GM18511 (cell line): Measurements from ENCODE around the gene SEPTIN8.
A peak's percentile ranks its signal among the peaks of the same experiment; 100 is the strongest.

Experiments used
- ATAC-seq: cut with Tn5 transposase; IDR thresholded peaks from one replicate; pipeline ENCODE4 v1.9.1; 2021; ENCODE audit warnings: mild to moderate bottlenecking, moderate library complexity; ENCODE audit not compliant: unreplicated experiment

The SEPTIN8 gene

GRCh38 chr5:132751971-132752580 lies 25.0 kb downstream of the SEPTIN8 start:
- ATAC-seq, result no peak

DNA sequence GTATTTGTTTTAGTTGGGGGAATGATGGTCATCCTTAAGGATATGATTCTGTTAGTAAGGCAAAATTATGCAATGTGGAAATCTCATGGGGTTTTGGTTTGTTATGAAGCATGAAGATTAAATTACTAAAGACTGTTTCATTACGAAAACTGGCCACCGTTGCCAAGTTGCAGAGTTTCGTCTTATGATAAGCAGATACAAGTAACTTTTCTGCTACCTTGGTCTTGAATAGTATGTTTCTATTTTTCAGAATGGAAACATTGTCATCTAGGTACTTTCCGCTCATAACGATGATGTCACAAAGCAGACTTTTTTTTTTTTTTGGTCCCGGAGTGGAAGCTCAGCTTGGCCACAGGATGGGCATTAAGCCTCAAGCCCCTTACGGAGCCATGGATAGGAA lies 25.6 kb downstream of the SEPTIN8 start:
- peak; percentile 45 for ATAC-seq

GRCh38 chr5:132750471-132751230 lies 26.4 kb downstream of the SEPTIN8 start:
- peak; percentile 50 for ATAC-seq

GRCh38 chr5:132749506-132749905 lies 27.5 kb downstream of the SEPTIN8 start:
- ATAC-seq, result no peak

DNA sequence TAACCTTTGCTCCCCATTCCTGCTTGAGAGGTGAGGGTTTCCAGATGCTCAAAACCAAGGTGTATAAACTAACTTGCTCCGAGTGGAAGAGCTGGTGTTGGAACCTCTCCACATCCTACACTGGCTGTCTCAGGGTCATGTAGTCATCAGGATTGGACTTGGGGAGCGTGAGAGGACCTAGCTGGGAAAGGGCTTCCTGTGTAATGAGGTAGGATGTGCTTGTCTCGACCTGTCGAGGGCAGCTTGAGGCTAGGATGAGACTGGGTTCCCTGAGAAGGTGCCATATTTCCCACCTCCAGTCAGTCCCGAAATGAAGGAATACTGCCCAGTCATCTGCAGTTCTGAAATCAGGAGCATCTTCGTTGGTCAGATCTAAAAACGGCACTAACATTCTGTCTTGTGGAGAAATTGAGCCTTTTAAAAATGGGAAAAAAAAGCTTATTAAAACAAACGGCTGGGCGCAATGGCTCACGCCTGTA lies 28.5 kb downstream of the SEPTIN8 start:
- ATAC-seq, result no peak

DNA sequence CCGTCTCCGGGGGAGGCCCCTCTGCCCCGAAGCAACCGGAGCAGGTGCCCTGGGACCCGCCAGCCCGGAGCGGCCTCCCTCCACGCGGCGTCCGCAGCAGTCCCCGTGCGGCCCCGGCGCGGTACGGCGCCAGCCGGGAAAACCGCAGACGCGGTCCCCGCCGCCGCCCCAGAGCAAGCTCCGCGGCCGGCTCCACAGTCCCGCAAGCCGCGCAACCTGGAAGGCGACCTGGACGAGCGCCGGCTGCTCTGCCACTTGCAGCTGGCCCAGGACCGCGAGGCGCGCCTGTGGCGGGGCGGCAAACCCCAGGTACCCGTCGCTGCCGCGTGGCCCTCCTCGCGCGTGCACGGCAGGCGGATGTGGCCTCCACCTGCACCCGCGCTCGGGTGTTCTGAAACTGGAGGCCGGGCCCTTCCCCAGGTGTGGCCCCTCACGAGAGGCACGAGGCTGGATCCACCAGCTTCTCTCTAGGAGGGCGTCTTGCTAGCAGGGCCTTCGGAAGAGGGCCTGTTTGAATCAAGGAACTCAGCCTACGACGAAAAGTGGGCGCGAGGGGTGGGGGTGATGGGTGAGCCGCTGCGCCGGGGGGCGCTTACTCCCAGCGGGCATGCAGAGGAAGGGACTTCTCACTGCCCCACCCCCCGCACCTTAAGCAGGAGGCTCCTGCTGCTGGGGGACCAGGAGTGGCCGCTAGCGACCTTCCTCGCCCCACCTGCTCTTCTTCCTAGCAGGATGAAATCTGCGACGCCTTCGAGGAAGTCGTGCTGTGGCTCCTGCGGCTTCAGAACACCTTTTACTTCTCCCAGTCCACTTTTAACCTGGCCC lies 29.2 kb downstream of the SEPTIN8 start:
- peak; percentile 12 for ATAC-seq

DNA sequence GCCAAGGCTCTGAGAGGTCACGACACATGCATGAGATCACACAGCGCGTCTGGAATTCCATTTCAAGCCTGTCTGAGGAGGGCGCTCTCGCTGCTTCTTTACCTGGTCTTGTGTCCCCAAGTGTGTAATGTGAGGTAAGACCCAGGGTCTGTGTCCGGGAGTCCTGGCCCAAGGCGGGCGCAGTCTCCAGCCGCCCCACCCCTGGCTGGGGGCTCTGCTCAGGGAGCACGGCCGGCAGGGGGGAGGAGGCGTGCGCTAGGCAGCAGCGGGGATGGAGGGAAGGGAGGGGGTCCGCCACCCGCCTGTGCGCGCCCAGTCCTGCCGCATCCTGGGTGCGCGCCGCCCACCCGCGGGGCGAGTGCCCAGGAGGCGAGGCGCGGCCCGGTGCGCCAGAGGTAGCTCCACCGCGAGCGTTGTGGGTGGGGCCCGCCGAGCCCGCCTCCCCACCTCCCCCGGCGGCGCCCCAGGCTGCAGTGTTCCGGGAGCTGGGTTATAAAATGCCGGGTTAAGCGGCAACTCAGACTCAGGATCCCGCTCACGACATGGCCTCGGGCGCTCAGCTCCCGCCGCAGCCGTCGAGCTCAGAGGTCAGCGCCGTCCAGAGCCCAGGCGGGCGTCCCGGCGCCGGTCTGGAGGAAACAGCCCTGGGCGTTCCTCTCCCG lies 30.0 kb downstream of the SEPTIN8 start, which contains the start of gene CCNI2:
TSS of gene CCNI2 (plus strand) at position 473 of the 662 bp plus-strand sequence. CDS start at position 543, 70 bp downstream.
- peak; percentile 45 for ATAC-seq

GRCh38 chr5:132746592-132746953 lies 30.5 kb downstream of the SEPTIN8 start:
- ATAC-seq, result no peak

- ATAC-seq, result no peak
Observed at GRCh38 chr5:132744659-132745058, 32.4 kb downstream of the SEPTIN8 start.

GRCh38 chr5:132742626-132743025 lies 34.4 kb downstream of the SEPTIN8 start:
- no peak for ATAC-seq

- no peak for ATAC-seq
Observed at GRCh38 chr5:132742158-132742557, 34.9 kb downstream of the SEPTIN8 start.

- no peak for ATAC-seq
Observed at GRCh38 chr5:132739232-132739631, 37.8 kb downstream of the SEPTIN8 start.

DNA sequence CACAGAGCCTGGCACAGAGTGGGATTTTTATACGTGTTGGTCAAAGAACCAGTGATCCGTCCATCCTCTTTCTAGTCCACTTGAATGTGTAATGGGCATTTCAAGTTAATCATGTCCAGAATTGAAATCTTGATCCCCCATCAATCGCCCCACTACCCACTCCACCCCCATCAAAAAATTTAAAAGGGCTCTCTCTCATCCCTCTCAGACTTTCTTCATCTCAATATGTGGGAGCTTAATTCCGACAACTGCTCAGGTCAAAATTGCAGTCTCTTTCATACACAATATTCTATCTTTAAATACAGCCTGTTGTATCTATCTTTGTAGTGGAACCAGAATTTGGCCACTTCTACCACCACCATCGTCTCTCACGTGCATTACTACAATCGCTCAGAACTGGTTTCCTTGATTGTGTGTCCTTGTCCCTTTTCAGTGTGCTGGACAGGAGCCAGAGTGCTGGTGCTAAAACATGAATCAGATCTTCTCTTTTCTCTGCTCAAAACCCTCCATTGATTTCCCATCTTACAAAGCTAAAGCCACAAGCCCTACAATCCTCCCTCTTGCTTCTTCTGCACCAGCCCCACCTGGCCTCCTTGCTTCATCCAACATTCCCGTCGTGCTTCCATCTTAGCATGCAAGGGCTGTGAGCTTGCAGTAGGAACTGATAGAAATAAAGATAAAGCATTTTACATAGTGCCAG lies 38.9 kb downstream of the SEPTIN8 start:
- no peak for ATAC-seq

DNA sequence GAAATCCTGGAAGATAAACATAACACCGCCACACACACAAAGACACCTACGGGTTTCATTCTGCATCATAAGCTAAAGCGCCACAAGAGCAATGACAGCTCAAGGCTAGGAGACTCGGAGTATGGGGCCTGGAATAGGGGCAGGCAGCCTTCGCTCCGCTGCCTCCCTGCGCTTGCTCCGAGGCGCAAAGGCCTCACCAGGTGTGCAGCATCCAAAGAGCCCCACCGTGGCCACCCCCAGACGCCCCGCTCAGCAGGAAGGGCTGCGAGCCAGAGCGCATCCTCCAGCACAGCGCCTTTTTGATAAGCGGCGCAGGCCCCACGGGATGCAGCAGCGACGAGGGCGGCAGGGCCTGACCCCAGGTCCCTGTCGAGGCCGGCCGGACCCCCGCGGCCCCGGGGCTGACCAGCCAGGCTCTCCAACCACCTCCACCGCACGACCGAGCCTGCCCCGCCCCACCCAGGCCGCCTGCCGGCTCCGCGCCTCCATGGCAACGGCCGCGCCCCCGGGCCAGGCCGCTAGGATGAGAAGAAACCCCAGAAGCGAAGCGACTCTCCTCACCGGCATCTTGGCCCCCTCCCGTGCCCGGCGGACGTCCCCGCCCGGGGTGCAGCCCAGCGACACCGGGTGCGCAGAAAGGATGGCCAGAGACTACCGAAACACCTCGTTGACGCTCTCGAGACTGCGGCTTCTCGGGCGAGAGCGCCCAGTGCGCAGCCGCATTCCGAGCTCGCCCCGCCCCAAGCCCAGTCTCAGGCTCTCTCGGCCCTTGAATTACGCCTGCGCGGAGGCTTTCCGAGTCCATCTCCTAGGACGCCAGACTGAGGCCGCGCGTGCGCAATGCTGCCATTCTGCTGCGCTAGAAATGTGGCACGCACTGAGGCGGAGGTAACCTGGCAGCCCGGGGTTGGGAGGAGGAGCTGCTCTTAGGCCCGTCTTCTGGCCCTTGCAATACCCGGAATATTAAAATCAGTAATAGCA lies 39.9 kb downstream of the SEPTIN8 start, which contains the start of gene KIF3A:
TSS of gene KIF3A (minus strand) at position 694 of the 981 bp plus-strand sequence. CDS start at position 567, 127 bp downstream.
- peak; percentile 83 for ATAC-seq

DNA sequence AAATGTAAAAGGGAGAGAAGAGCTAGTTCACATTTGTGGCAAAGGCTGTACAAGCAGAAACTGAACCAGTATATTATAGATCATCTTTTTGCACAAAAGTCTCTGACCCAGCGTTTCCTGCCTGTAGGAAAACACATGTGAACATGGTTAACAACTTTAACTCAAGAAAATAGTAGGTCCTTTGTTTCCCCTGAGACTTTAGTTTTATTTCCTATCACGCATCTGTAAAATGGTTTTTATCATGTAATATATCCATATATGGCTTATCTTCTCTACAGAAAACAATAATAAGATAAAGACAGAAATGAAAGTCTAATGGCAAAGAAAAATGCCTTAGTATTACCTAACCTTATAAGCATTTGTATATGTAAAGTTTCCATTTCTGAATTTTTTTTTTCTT lies 42.4 kb downstream of the SEPTIN8 start:
- ATAC-seq, result no peak

DNA sequence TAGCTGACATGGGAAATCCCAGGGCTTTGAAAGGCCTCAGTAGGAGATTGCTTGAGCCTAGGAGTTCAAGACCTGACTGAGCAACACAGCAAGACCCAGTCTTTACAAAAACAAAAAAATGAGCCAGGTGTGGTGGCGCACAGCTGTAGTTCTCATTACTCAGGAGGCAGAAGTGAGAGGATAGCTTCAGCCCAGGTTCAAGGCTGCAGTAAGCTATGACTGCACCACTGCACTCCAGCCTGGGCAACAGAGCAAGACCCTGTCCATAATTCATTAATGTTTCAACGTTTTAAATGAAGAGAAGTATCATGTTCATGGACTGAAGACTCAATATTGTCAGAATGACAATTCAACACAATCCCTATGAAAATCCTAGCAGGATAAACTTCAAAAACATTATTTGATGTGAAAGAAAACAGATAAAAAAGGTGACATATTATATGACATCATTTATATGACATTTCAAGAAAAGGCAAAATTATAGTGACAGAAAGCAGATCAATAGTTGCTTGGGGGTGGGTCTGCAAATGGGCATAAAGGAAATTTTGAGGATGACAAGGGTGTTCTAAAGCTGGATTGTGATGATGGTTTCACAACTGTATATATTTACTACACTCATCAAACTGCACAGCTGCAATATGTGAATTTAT lies 43.4 kb downstream of the SEPTIN8 start:
- ATAC-seq, result no peak

DNA sequence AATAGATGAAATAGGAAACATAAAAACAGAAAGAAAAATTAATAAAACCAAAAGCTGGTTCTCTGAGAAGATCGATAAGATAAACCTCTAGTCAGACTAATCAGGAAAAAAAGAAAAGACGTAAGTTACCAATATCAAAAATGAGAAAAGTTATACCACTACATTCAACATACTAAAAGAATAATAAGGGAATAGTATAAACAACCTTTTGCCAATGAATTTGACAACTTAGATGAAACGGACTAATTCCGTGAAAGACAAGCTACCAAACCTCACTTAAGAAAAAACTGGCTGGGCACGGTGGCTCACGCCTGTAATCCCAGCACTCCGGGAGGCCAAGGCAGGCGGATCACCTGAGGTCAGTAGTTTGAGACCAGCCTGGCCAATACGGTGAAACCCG lies 47.1 kb downstream of the SEPTIN8 start:
- no peak for ATAC-seq

GRCh38 chr5:132725745-132726144 lies 51.3 kb downstream of the SEPTIN8 start:
- no peak for ATAC-seq
